Mucosa of descending colon (tissue), 3 donors: ENCODE measurements around the gene USP49. TPM values are rescaled to one million over a fixed set of nuclear protein-coding genes. Genes with fewer than 3 reads are reported as not detected.

Source experiments
- ATAC-seq: fragments of 200-7000 bp; cut with Tn5 transposase; one replicate; pipeline ENCODE4 v1.9.1; 2020; ENCODE audit warnings: mild to moderate bottlenecking, moderate library complexity
- DNase-seq, 3 donors: peaks; one replicate each; pipeline ENCODE4 v3.0.0-alpha.2; 2020
- H3K36me3 ChIP-seq: fragments of 200-600 bp; one replicate; pipeline ENCODE4 v1.8.0; 2021; ENCODE audit warnings: low read depth, mild to moderate bottlenecking
- H3K4me1 ChIP-seq: fragments of 200-600 bp; one replicate; pipeline ENCODE4 v1.8.0; 2021; ENCODE audit warnings: low read depth, mild to moderate bottlenecking
- H3K4me3 ChIP-seq: fragments of 200-600 bp; one replicate; pipeline ENCODE4 v1.8.0; 2021; ENCODE audit warnings: mild to moderate bottlenecking
- H3K9me3 ChIP-seq: fragments of 200-600 bp; one replicate; pipeline ENCODE4 v1.8.0; 2021; ENCODE audit warnings: mild to moderate bottlenecking
- CTCF ChIP-seq: fragments of 200-600 bp; IDR thresholded peaks from one replicate; pipeline ENCODE4 v1.8.0; 2022; ENCODE audit warnings: antibody characterized with exemption, mild to moderate bottlenecking
- intact Hi-C, 2 donors: fragments of 100-400 bp; cut with DNase I in 1 of 2; cut with micrococcal nuclease in 1 of 2; formaldehyde crosslinking; loops; one replicate each; pipeline versions ENCODE4 v1.11.0 to v1.11.1; 2022; cut with DNase I, micrococcal nuclease
- total RNA-seq, 3 donors: library from RNA; stranded (reverse); fragmentation: NEBNext Ultra II Directional in 2 of 3; extraction: Animal tissue kit (Norgen Biotek cat#: 25700) in 2 of 3; gene quantifications; one replicate each; pipeline versions ENCODE4 v1.2.1 to v1.2.4, GENCODE V29; 2021 to 2023
- donor health status: DM: no; HTN: no; CAD: no; lungs with moderate emphysema.
- donor health status: DM: no; HTN: no; CAD: no.
- donor health status: DM: no; HTN: yes; CAD: no.

The USP49 gene
- total RNA-seq, 3 donors from 2014 or later: 2.8 to 3.7 (median 3.2) TPM

- Histone ChIP-seq H3K36me3 (no peaks in the 10 kb centered on the region), H3K9me3 (no peaks in the 10 kb centered on the region), H3K4me3 (no peak overlapping the region), H3K4me1 (no peaks in the 10 kb centered on the region)
- intact Hi-C loops: no loop called here
- no peak for TF ChIP-seq CTCF
- ATAC-seq (no peak), DNase-seq (no peak)
These were observed 73.2 kb downstream of the USP49 start for GRCh38 chr6:41822021-41822420.

- no peaks in the 10 kb centered on the region for H3K36me3 ChIP-seq
- H3K4me1 ChIP-seq: no peaks in the 10 kb centered on the region
- ATAC-seq (no peak), DNase-seq (no peak)
- TF ChIP-seq CTCF: no peak
- H3K4me3 ChIP-seq: no peak overlapping the region
- intact Hi-C loops: no loop called here
- no peaks in the 10 kb centered on the region for H3K9me3 ChIP-seq
These were observed 73.9 kb downstream of the USP49 start for GRCh38 chr6:41821266-41821665.

- Histone ChIP-seq H3K9me3 (no peaks in the 10 kb centered on the region), H3K36me3 (no peaks in the 10 kb centered on the region), H3K4me1 (no peaks in the 10 kb centered on the region), H3K4me3 (no peak overlapping the region)
- no peak for TF ChIP-seq CTCF
- intact Hi-C loops: no loop called here
- DNase-seq (no peak), ATAC-seq (no peak)
These were observed 76.7 kb downstream of the USP49 start for GRCh38 chr6:41818271-41819054.

- H3K4me3 ChIP-seq: no peak overlapping the region
- no peaks in the 10 kb centered on the region for H3K36me3 ChIP-seq
- no peaks in the 10 kb centered on the region for H3K4me1 ChIP-seq
- intact Hi-C loops: no loop called here
- TF ChIP-seq CTCF: no peak
- ATAC-seq (no peak), DNase-seq (no peak)
- H3K9me3 ChIP-seq: no peaks in the 10 kb centered on the region
These were observed 79.6 kb downstream of the USP49 start for GRCh38 chr6:41815587-41815986.

- H3K36me3 ChIP-seq: no peaks in the 10 kb centered on the region
- H3K4me3 ChIP-seq: no peak overlapping the region
- no peaks in the 10 kb centered on the region for H3K9me3 ChIP-seq
- no peak for TF ChIP-seq CTCF
- ATAC-seq (no peak), DNase-seq (no peak)
- no peaks in the 10 kb centered on the region for H3K4me1 ChIP-seq
- intact Hi-C loops: no loop called here
These were observed 80.5 kb downstream of the USP49 start for GRCh38 chr6:41814629-41815028.
